ENCODE results near the gene ALG14.

GRCh38 chr1:94953107-94953506, 119.6 kb downstream of the ALG14 start:
- no peak for TF ChIP-seq EZH2 (IDR thresholded peaks at IDR 0.05; ENCODE audit: borderline replicate concordance, control insufficient read depth, low read depth, low read length)
- no peak for TF ChIP-seq POLR2A (IDR thresholded peaks at IDR 0.05; ENCODE audit: low read depth, low read length)
- no peak for TF ChIP-seq BRCA1 (IDR thresholded peaks at IDR 0.05; ENCODE audit: low read depth, low read length)
- no peak for TF ChIP-seq NR2C1 (IDR thresholded peaks at IDR 0.05)
- no peak for TF ChIP-seq ZZZ3 (IDR thresholded peaks at IDR 0.05; ENCODE audit: control insufficient read depth, insufficient read length, low read depth)
- no peak for TF ChIP-seq POLR2AphosphoS5 (IDR thresholded peaks at IDR 0.05; ENCODE audit: low read length)
- no peak for TF ChIP-seq CTCF (IDR thresholded peaks at IDR 0.05 in 2 of 3, conservative IDR thresholded peaks at IDR 0.05 in 1 of 3; ENCODE audit: control insufficient read depth in 2 of 3, extremely low read depth in 1 of 3, insufficient read depth in 1 of 3, low read depth in 3 of 3, low read length in 3 of 3)
- TF ChIP-seq RAD21 (IDR thresholded peaks at IDR 0.05; ENCODE audit: insufficient read depth, low read depth, low read length), result no peak
- no peak for TF ChIP-seq MAX (IDR thresholded peaks at IDR 0.05; ENCODE audit: low read depth, low read length)
